ENCODE measurements around the gene H2BK1. TPM values are rescaled to one million over a fixed set of nuclear protein-coding genes. Genes with fewer than 3 reads are reported as not detected.

Gene H2BK1
- total RNA-seq, 1 experiment from 2014 or later = not detected

GRCh38 chr7:151252961-151253711, 42.8 kb upstream of the H2BK1 start:
- Histone ChIP-seq H3K36me3 (ENCODE audit: control insufficient read depth, insufficient read depth, low read length) (no peaks in the 10 kb centered on the region), H3K4me3 (ENCODE audit: low read depth in 2 of 2, low read length in 2 of 2) (no peak overlapping the region), H3K27me3 (ENCODE audit: control insufficient read depth, insufficient read depth, low read length) (no peaks in the 10 kb centered on the region), H3K4me1 (ENCODE audit: control insufficient read depth, insufficient read depth, low read length) (peaks cover 26% of the 10 kb centered on the region), H3K9me3 (ENCODE audit: control insufficient read depth, insufficient read depth, low read depth, low read length) (no peaks in the 10 kb centered on the region), H3K27ac (ENCODE audit: low read length) (peak overlapping the region; percentile 83; the same call in 1 of the 2 replicates)
- no TSS peak for BruUV-seq (replicated peaks)
- DNase-seq (ENCODE audit: low read depth, low spot score) (no peak), ATAC-seq (no peak)
- ChIA-PET CTCF (no interaction called here), POLR2A (no interaction called here)
- TF ChIP-seq TCF7L2 (IDR thresholded peaks at IDR 0.05; ENCODE audit: low read depth, low read length) (no peak), CTCF (IDR thresholded peaks at IDR 0.05) (no peak), POLR2AphosphoS5 (IDR thresholded peaks at IDR 0.05; ENCODE audit: low read depth, low read length) (no peak), SIN3A (IDR thresholded peaks at IDR 0.05; ENCODE audit: borderline replicate concordance, insufficient read depth, low read depth, low read length) (no peak), REST (IDR thresholded peaks at IDR 0.05; ENCODE audit: insufficient read depth in 1 of 2, low read depth in 2 of 2, low read length in 1 of 2) (no peak)
- in situ Hi-C loops (cut with HindIII; ENCODE audit: low pct_unique_long_range_greater_than_20kb, low sequenced_read_pairs) (no loop called here), intact Hi-C loops (cut with micrococcal nuclease; ENCODE audit: unreplicated experiment) (loop anchor here (5.0 kb wide), 1 partner anchor 49 kb away; no protein-coding TSS in a partner anchor)

- peak overlapping the region; percentile 83 for H3K27ac ChIP-seq (ENCODE audit: low read length)
- CTCF ChIA-PET = interaction anchor here (0.6 kb wide), 1 partner anchor 94 kb away, joined by 3 read pairs; no protein-coding TSS in a partner anchor
- POLR2A ChIA-PET = no interaction called here
Measured at GRCh38 chr7:151252561-151252835, 42.2 kb upstream of the H2BK1 start.

More at GRCh38 chr7:151252561-151252835, 42.2 kb upstream of the H2BK1 start:
- BruUV-seq (replicated peaks) = no TSS peak
- no peaks in the 10 kb centered on the region for H3K36me3 ChIP-seq (ENCODE audit: control insufficient read depth, insufficient read depth, low read length)
- DNase-seq (ENCODE audit: low read depth, low spot score) (no peak), ATAC-seq (no peak)
- H3K9me3 ChIP-seq (ENCODE audit: control insufficient read depth, insufficient read depth, low read depth, low read length) = no peaks in the 10 kb centered on the region
- H3K4me1 ChIP-seq (ENCODE audit: control insufficient read depth, insufficient read depth, low read length) = peaks cover 30% of the 10 kb centered on the region
- peak overlapping the region; percentile 56 to 67; a peak in 3 of 4 replicates for H3K4me3 ChIP-seq (ENCODE audit: low read depth in 2 of 2, low read length in 2 of 2)
- in situ Hi-C loops (cut with HindIII; ENCODE audit: low pct_unique_long_range_greater_than_20kb, low sequenced_read_pairs) = no loop called here
- intact Hi-C loops (cut with micrococcal nuclease; ENCODE audit: unreplicated experiment) = loop anchor here (5.0 kb wide), 1 partner anchor 50 kb away; no protein-coding TSS in a partner anchor
- no peaks in the 10 kb centered on the region for H3K27me3 ChIP-seq (ENCODE audit: control insufficient read depth, insufficient read depth, low read length)
- TF ChIP-seq TCF7L2 (IDR thresholded peaks at IDR 0.05; ENCODE audit: low read depth, low read length) = no peak
- no peak for TF ChIP-seq POLR2AphosphoS5 (IDR thresholded peaks at IDR 0.05; ENCODE audit: low read depth, low read length)

All from Panc1 (cell line).